A549 (cell line): ENCODE measurements around the gene PDE6D. TPM values are rescaled to one million over a fixed set of nuclear protein-coding genes. Genes with fewer than 3 reads are reported as not detected.

ENCODE experiments used
- ATAC-seq, 2 experiments: fragments of 200-7000 bp in 1 of 2; fragments of >200 bp in 1 of 2; cut with Nextera tagmentation in 1 of 2; cut with Tn5 transposase in 1 of 2; 3 replicates each; pipeline versions ENCODE4 v1.8.0 to v1.9.1; 2018 to 2020; ENCODE audit warnings: mild to moderate bottlenecking in 1 of 2, moderate library complexity in 1 of 2
- CTCF ChIA-PET: fragments of 300-600 bp; sonication (Branson Sonifier 250); formaldehyde crosslinking; extraction: SDS; loops from one replicate; lab custom pipeline; 2021; ENCODE audit warnings: antibody characterized with exemption, inconsistent platforms; lab: Yijun Ruan, JAX
- POLR2A ChIA-PET: fragments of 350-600 bp; formaldehyde crosslinking; extraction: SDS; loops from one replicate; lab custom pipeline; 2021; ENCODE audit warnings: antibody characterized with exemption, inconsistent platforms; lab: Yijun Ruan, JAX
- DNase-seq, 2 experiments: peaks; one replicate each; pipeline versions ENCODE4 v3.0.0 to v3.0.0-alpha.2; 2011 to 2016; ENCODE audit warnings: low read depth in 1 of 2, low spot score in 1 of 2
- FAIRE-seq: peaks from 2 replicates; lab custom pipeline; 2011; peaks lifted over from hg19 to GRCh38; lab: Jason Lieb, UNC
- H3K27ac ChIP-seq, 2 experiments: fragments of >200 bp; sonication (Bioruptor Twin); formaldehyde crosslinking; 3 replicates each; pipeline ENCODE4 v1.5.1; 2016 to 2017
- H3K4me1 ChIP-seq: fragments of >200 bp; sonication (Bioruptor Twin); formaldehyde crosslinking; 3 replicates; pipeline ENCODE4 v1.6.1; 2016
- H3K4me2 ChIP-seq: fragments of >200 bp; sonication (Bioruptor Twin); formaldehyde crosslinking; 3 replicates; pipeline ENCODE4 v1.6.1; 2016
- H3K4me3 ChIP-seq: fragments of >200 bp; sonication (Bioruptor Twin); formaldehyde crosslinking; 3 replicates; pipeline ENCODE4 v1.5.1; 2016
- H3K9me3 ChIP-seq: fragments of >200 bp; sonication (Bioruptor Twin); formaldehyde crosslinking; 3 replicates; pipeline ENCODE4 v1.6.1; 2016
- CHD2 ChIP-seq: fragments of 150-350 bp; IDR thresholded peaks from 2 replicates; pipeline ENCODE4 v1.6.1; 2014; ENCODE audit warnings: low read length; ENCODE audit not compliant: partially characterized antibody
- EHF ChIP-seq: fragments of 250-450 bp; sonication (Bioruptor Pico); IDR thresholded peaks from 2 replicates; pipeline ENCODE4 v1.5.0; 2020; ENCODE audit warnings: mild to moderate bottlenecking
- EHMT2 ChIP-seq: fragments of 200-600 bp; sonication (generic); IDR thresholded peaks from 2 replicates; pipeline ENCODE4 v1.6.1; 2016; ENCODE audit warnings: antibody characterized with exemption, low read depth, mild to moderate bottlenecking, moderate library complexity
- ESRRA ChIP-seq: fragments of 150-350 bp; IDR thresholded peaks from 2 replicates; pipeline ENCODE4 v1.6.1; 2014; ENCODE audit warnings: mild to moderate bottlenecking, low read length, borderline replicate concordance
- FOSB ChIP-seq: fragments of 250-450 bp; sonication (Bioruptor Pico); IDR thresholded peaks from 2 replicates; pipeline ENCODE4 v1.5.0; 2020; ENCODE audit warnings: mild to moderate bottlenecking, moderate library complexity
- FOSL2 ChIP-seq, 2 experiments: fragments of 450-650 bp in 1 of 2; fragments of >200 bp in 1 of 2; sonication (Bioruptor Twin) in 1 of 2; formaldehyde crosslinking; IDR thresholded peaks; 2 replicates each; pipeline versions ENCODE4 v1.5.0 to v1.6.1; 2016 to 2020; ENCODE audit warnings: mild to moderate bottlenecking in 1 of 2, moderate library complexity in 1 of 2
- FOXS1 ChIP-seq: fragments of 250-450 bp; sonication (Bioruptor Pico); IDR thresholded peaks from 2 replicates; pipeline ENCODE4 v1.5.0; 2020; ENCODE audit warnings: mild to moderate bottlenecking, moderate library complexity
- GATA3 ChIP-seq: IDR thresholded peaks from 2 replicates; pipeline ENCODE4 v1.6.1; 2012; ENCODE audit warnings: borderline replicate concordance
- KDM5A ChIP-seq: fragments of 200-600 bp; sonication (generic); IDR thresholded peaks from 2 replicates; pipeline ENCODE4 v1.6.1; 2016; ENCODE audit warnings: antibody characterized with exemption, mild to moderate bottlenecking
- MYC ChIP-seq: IDR thresholded peaks from 2 replicates; pipeline ENCODE4 v1.6.1; 2012; ENCODE audit warnings: mild to moderate bottlenecking, inconsistent platforms, low read length, improper control_type of control experiment, borderline replicate concordance
- NFE2L2 ChIP-seq: fragments of 150-350 bp; conservative IDR thresholded peaks from 2 replicates; pipeline ENCODE4 v1.6.1; 2014; ENCODE audit warnings: low read length
- NPAS2 ChIP-seq: fragments of 250-450 bp; sonication (Bioruptor Pico); IDR thresholded peaks from 2 replicates; pipeline ENCODE4 v1.8.0; 2022; ENCODE audit warnings: mild to moderate bottlenecking, moderate library complexity, borderline replicate concordance
- POLR2A ChIP-seq: IDR thresholded peaks from 2 replicates; pipeline ENCODE4 v1.6.1; 2012; ENCODE audit warnings: mild to moderate bottlenecking, low read length
- RARB ChIP-seq: fragments of 250-450 bp; sonication (Bioruptor Pico); IDR thresholded peaks from 2 replicates; pipeline ENCODE4 v1.8.0; 2021; ENCODE audit warnings: mild to moderate bottlenecking, moderate library complexity
- SMC3 ChIP-seq: fragments of >200 bp; sonication (Bioruptor Twin); formaldehyde crosslinking; IDR thresholded peaks from 3 replicates; pipeline ENCODE4 v1.6.1; 2018; ENCODE audit warnings: inconsistent platforms
- SREBF2 ChIP-seq: fragments of 450-650 bp; IDR thresholded peaks from 2 replicates; pipeline ENCODE4 v1.6.1; 2014; ENCODE audit warnings: mild to moderate bottlenecking, moderate library complexity
- ZC3H11A ChIP-seq: fragments of 450-650 bp; IDR thresholded peaks from 2 replicates; pipeline ENCODE4 v1.6.1; 2014; ENCODE audit warnings: antibody characterized with exemption, mild to moderate bottlenecking
- WGBS: methylation state at CpG from one replicate; pipeline ENCODE4 v1.1.6; 2017; ENCODE audit errors: missing lambda C conversion rate; 5-methylcytosine and 5-hydroxymethylcytosine counted together
- polyA plus RNA-seq, 4 experiments: library from polyadenylated mRNA; depleted of rRNA in 3 of 4; stranded (reverse); fragments of >200 nt; fragmentation: RNase III in 1 of 4; extraction: RNeasy Plus Mini Kit Qiagen cat#74134 plus additional on column Dnase treatment in 1 of 4; gene quantifications; 2 replicates in 3 of 4; 3 replicates in 1 of 4; pipeline ENCODE4 v1.2.3, GENCODE V29; 2011 to 2017
- TF ChIP-seq, protein P1 (sequence below): fragments of 200-600 bp; sonication (generic); IDR thresholded peaks from 2 replicates; pipeline ENCODE4 v1.6.1; 2016; ENCODE audit warnings: antibody characterized with exemption, mild to moderate bottlenecking, moderate library complexity
- TF ChIP-seq, protein P2 (sequence below): fragments of 250-450 bp; sonication (Bioruptor Pico); IDR thresholded peaks from 2 replicates; pipeline ENCODE4 v1.5.0; 2020; ENCODE audit warnings: low read depth, mild to moderate bottlenecking, moderate library complexity

PDE6D gene
- polyA plus RNA-seq, 2 of the 4 experiments (the other 2 are of a cell fraction): 27.3 to 51.3 TPM

DNA sequence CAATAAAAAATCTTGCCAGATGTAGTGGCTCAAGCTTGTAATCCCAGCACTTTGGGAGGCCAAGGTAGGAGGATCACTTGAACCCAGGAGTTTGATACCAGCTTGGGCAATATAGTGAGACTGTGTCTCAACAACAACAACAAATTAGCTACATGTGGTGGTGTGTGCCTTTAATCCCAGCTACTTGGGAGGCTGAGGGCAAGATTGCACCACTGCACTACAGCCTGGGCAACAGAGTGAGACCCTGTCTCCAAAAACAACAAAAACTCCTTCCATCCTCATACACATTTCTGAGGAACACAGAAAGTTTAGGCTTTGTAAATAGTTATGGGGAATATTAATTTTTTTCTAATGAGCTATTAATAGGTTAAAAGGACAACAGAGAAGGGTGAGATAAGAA lies 17.0 kb downstream of the PDE6D start:
- Histone ChIP-seq H3K27ac (no peak overlapping the region), H3K9me3 (no peaks in the 10 kb centered on the region), H3K4me1 (peaks cover 4% of the 10 kb centered on the region; the same call in 1 of the 3 replicates), H3K4me2 (no peak overlapping the region), H3K4me3 (no peak overlapping the region)
- FAIRE-seq: no peak
- TF ChIP-seq ESRRA (no peak), SMC3 (no peak), FOXS1 (no peak), ZC3H11A (no peak), EHF (CRISPR knock-in tag) (no peak), FOSL2 (IDR thresholded peaks at IDR 0.05) (no peak), FOSL2 (CRISPR knock-in tag; IDR thresholded peaks at IDR 0.05) (no peak)
- ChIA-PET POLR2A (no interaction called here), CTCF (no interaction called here)
- ATAC-seq: no peak
- no peak for DNase-seq

DNA sequence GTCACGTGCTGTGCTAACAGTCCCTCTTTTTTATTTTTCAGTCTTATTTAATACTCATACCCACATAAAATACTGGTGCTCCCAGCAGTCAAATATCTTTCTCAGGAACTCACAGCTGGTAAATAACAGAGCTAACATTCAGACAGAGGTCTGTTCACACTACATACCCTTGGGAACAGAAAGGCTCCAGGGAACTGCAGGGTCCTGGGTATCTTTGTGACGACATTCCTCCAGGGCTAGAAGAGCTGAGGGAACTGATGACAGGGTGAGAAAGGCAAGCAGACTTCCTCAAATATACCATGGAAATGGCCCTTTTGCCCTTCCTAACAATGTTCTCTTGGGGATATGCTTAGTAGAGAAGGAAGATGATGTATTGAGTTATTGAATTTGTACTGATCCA lies 19.3 kb downstream of the PDE6D start:
- H3K9me3 ChIP-seq: no peaks in the 10 kb centered on the region
- TF ChIP-seq NFE2L2 (no peak), GATA3 (no peak), SMC3 (no peak), FOSB (CRISPR knock-in tag) (no peak), KDM5A (no peak), ESRRA (no peak), POLR2A (no peak)
- TF ChIP-seq, protein P1, sequence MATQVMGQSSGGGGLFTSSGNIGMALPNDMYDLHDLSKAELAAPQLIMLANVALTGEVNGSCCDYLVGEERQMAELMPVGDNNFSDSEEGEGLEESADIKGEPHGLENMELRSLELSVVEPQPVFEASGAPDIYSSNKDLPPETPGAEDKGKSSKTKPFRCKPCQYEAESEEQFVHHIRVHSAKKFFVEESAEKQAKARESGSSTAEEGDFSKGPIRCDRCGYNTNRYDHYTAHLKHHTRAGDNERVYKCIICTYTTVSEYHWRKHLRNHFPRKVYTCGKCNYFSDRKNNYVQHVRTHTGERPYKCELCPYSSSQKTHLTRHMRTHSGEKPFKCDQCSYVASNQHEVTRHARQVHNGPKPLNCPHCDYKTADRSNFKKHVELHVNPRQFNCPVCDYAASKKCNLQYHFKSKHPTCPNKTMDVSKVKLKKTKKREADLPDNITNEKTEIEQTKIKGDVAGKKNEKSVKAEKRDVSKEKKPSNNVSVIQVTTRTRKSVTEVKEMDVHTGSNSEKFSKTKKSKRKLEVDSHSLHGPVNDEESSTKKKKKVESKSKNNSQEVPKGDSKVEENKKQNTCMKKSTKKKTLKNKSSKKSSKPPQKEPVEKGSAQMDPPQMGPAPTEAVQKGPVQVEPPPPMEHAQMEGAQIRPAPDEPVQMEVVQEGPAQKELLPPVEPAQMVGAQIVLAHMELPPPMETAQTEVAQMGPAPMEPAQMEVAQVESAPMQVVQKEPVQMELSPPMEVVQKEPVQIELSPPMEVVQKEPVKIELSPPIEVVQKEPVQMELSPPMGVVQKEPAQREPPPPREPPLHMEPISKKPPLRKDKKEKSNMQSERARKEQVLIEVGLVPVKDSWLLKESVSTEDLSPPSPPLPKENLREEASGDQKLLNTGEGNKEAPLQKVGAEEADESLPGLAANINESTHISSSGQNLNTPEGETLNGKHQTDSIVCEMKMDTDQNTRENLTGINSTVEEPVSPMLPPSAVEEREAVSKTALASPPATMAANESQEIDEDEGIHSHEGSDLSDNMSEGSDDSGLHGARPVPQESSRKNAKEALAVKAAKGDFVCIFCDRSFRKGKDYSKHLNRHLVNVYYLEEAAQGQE: no peak
- TF ChIP-seq, protein P2, sequence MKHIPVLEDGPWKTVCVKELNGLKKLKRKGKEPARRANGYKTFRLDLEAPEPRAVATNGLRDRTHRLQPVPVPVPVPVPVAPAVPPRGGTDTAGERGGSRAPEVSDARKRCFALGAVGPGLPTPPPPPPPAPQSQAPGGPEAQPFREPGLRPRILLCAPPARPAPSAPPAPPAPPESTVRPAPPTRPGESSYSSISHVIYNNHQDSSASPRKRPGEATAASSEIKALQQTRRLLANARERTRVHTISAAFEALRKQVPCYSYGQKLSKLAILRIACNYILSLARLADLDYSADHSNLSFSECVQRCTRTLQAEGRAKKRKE: no peak
- no peak overlapping the region for H3K4me3 ChIP-seq
- H3K4me1 ChIP-seq: no peaks in the 10 kb centered on the region
- CTCF ChIA-PET: interaction anchor here (0.7 to 2.0 kb wide), 3 partner anchors 39 to 51 kb away, joined by 4 to 6 read pairs (median 6); no protein-coding TSS in a partner anchor
- no peak overlapping the region for H3K4me2 ChIP-seq
- ATAC-seq: no peak
- no peak for FAIRE-seq
- no peak for DNase-seq
- WGBS: 89% methylated on average over 2 of the region's 2 CpGs
- POLR2A ChIA-PET: no interaction called here
- H3K27ac ChIP-seq: no peak overlapping the region

DNA sequence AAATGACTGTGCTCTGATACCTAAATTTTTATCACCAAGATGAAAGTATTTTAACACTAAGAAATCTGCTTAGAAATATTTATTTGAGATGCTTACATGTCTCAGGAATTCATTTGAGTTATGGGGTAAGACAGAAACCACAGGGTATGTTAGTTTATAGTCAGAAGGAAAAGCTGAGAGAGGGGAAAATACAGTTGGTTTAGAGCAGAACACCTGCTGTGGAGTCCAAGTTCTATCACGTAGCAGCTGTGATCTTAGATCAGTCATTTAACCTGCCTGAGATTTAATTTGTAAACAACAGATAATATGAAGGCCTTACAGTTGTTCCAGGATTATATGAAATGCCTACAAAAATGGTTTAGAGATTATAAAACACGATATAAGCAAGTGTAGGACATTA lies 29.0 kb downstream of the PDE6D start:
- 83% methylated on average over 2 of the region's 2 CpGs for WGBS

More for the DNA sequence above, 29.0 kb downstream of the PDE6D start:
- Histone ChIP-seq H3K4me2 (no peak overlapping the region), H3K9me3 (no peaks in the 10 kb centered on the region), H3K4me1 (no peaks in the 10 kb centered on the region), H3K4me3 (no peak overlapping the region), H3K27ac (no peak overlapping the region)
- TF ChIP-seq MYC (no peak), NPAS2 (no peak), FOSB (CRISPR knock-in tag) (no peak), POLR2A (no peak), SREBF2 (no peak), FOXS1 (no peak), EHMT2 (no peak), CHD2 (no peak), RARB (no peak)
- ATAC-seq: no peak
- FAIRE-seq: no peak
- DNase-seq: no peak
- POLR2A ChIA-PET: no interaction called here
- CTCF ChIA-PET: interaction anchor here (1.0 to 1.1 kb wide), 2 partner anchors 9 to 102 kb away, joined by 3 to 4 read pairs; no protein-coding TSS in a partner anchor
